GM18519 (cell line): ENCODE results near the gene FBXO3.

Experiments used
- ATAC-seq: cut with Tn5 transposase; IDR thresholded peaks from one replicate; pipeline ENCODE4 v1.9.1; 2021; ENCODE audit warnings: mild to moderate bottlenecking, moderate library complexity; ENCODE audit not compliant: unreplicated experiment, low FRiP score

FBXO3 gene

GRCh38 chr11:33703788-33704187, 70.5 kb downstream of the FBXO3 start:
- ATAC-seq: no peak

- ATAC-seq: no peak
These were observed 71.1 kb downstream of the FBXO3 start for GRCh38 chr11:33703234-33703633.

- ATAC-seq: no peak
These were observed 72.8 kb downstream of the FBXO3 start for GRCh38 chr11:33701302-33702230.

- peak; percentile 71 for ATAC-seq
These were observed 73.6 kb downstream of the FBXO3 start, which contains the start of gene C11orf91 for GRCh38 chr11:33700502-33701271. C11orf91 (minus strand) TSS chr11:33700826; CDS start chr11:33700740, 86 bp downstream.

- ATAC-seq: no peak
These were observed 74.2 kb downstream of the FBXO3 start for GRCh38 chr11:33700063-33700501.

GRCh38 chr11:33699515-33700062, 74.7 kb downstream of the FBXO3 start:
- ATAC-seq: no peak

- no peak for ATAC-seq
These were observed 75.4 kb downstream of the FBXO3 start for GRCh38 chr11:33698921-33699320.

GRCh38 chr11:33697997-33698396, 76.3 kb downstream of the FBXO3 start:
- no peak for ATAC-seq

- ATAC-seq: no peak
These were observed 77.2 kb downstream of the FBXO3 start for GRCh38 chr11:33696931-33697638.

GRCh38 chr11:33696411-33696810, 77.9 kb downstream of the FBXO3 start:
- no peak for ATAC-seq

GRCh38 chr11:33695051-33695566, 79.2 kb downstream of the FBXO3 start:
- ATAC-seq: no peak

GRCh38 chr11:33694346-33695050, 79.8 kb downstream of the FBXO3 start:
- no peak for ATAC-seq

- ATAC-seq: no peak
These were observed 81.8 kb downstream of the FBXO3 start for GRCh38 chr11:33692541-33692940.

- no peak for ATAC-seq
These were observed 82.3 kb downstream of the FBXO3 start for GRCh38 chr11:33692013-33692504.

- no peak for ATAC-seq
These were observed 83.1 kb downstream of the FBXO3 start for GRCh38 chr11:33691066-33691864.
